Iris pigment epithelial cell (primary cell): ENCODE measurements around the gene MYOCD.
A peak's percentile ranks its signal among the peaks of the same experiment; 100 is the strongest.

Experiments used
- DNase-seq: peaks from one replicate; pipeline ENCODE4 v3.0.0-alpha.2; 2011; ENCODE audit warnings: low read depth

MYOCD gene

DNA sequence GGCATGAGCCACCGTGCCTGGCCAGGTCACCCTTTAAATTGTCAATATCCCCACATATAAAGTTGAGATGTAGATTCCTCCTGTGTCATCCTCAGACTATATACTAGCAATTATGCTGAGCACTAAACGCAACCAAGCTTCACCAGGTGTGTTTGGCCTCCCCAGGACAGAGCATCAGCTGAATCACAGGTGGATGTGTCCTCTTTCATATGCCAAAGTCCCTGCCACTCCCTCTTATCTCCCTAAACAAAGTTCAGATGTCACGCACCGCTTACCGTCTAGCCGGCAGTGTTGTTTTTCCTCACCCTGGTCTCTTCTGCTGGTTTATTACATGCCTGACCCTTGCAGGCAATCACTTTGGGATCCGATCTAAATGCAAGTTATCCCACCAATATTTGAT lies 79.8 kb downstream of the MYOCD start:
- no peak for DNase-seq

DNA sequence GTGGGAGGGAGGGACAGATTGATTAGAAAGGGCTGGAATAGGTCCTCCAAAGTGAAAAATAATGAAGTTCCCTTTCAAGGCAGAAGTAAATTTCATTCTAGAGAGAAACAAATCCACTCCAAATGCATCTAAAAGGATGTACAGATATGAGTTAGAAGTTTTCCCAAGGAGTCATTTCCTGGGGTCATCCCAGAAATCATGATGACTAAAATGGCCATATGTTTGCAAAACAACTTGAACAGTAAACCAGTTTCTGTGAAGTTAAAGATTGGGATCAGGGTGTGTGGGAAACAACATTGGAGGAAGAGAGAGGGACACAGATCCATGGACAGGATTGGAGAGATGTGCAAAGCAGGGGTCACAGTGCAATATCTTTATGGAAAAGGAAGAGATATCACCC lies 91.1 kb downstream of the MYOCD start:
- DNase-seq, result no peak

DNA sequence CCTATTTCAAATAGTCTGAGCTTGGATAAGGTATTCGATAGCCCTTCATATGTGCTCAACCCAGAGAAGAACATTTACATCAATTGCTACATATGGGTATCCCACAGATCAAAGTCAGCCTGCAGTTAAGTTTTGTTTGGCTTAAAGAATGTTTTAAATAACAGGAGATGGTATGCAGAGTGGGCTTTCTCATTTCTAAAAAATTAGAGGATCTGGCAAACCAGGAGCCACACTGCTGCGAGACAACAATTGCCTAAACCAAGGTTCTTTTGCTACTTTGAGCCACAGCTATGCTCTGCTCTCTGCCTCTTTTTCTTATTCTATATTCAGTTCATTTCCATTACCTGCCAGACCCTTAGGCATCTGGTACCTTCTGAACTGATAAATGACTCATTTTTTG lies 93.4 kb downstream of the MYOCD start:
- DNase-seq, result no peak

DNA sequence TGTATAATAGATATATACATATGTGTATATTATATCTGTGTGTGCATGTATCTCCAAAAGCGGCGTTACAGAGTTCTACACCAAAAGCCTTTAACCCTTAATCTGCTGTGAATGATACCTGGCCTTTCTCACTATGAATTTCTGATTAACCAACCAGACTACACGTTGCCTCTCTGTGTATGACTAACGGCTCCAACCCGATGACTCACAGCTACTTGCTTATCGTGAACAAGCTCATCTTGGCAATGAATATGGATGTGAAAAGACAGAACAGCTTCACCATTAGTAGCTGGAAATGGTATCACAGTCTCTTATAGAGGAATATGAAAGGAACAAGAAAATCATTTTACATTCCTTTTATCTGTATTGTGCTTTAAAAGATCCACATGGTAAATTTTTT lies 99.9 kb downstream of the MYOCD start:
- DNase-seq, result peak; percentile 91

DNA sequence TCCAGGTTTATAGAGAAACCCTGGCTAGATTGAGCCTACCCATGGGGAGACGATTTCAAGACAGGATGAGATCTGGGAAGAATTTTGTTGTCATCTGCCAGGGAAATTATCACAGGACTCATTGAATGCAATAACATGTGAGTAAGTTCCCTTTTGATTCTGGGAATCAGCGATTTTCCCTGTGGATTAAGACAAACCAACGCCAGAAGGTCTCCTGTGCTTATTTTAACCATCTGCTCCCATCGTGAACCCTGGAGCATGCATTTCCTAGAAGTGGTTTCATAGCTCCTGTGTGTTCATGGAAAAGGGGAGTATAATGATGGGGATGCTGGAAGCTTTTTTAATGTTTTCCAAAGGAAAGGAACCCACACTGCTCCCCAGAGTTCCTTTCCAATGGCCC lies 102.6 kb downstream of the MYOCD start:
- no peak for DNase-seq

DNA sequence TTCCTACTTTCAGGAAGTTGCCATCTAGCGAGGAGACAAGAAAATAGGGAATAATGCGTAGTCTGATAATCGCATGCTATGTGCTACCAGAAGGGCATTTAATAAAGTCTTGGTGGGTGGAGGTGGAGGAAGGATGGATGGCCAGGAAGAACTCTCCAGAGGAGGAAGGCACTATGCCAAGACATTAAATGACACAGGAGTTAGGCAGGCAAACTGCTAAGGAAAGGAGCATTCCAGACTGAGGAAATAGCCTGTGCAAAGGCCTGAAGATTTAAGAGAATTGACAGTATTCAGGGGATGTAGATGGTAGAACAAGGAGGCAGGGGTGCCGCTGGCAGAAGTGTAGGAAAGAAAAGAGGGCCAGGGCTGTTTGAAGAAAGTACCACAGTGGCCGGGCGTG lies 104.3 kb downstream of the MYOCD start:
- DNase-seq, result no peak

DNA sequence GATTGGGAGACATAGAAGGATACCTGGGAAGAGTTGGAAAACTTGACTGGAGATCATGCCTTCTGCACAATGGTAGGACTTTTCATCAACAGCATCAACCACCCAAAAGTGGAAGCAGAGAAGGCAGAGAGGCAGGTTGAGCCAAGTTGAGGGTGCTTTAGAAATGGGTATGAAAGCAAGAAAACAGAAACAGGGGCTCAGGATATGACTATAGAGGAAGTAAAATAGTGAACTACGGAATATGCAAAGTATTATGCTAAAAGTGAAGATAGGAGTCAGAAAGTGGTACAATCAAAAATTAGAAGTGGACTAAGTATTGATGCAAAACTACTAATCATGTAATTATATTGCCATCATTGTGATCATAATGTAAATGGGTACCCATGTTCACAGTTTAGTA lies 107.5 kb downstream of the MYOCD start:
- no peak for DNase-seq

DNA sequence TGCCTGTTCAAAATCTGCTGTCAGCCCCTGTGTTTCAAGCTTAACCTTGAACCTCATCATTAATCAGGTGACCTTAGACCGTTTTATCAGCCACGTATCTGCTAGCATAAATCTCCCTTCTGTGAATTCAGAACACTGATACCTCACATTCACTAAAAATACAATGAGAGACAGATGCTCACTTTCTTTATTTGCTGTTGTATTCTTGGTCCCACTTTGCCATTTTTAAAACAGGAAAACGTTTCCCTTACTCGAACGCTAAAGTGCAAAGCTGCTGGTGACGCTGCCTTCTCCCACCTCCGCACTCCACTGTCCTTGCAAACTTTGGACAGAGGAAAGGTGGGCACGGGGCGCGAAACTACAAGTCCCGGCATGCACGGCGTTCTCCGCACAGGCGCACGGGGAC lies 123.4 kb downstream of the MYOCD start:
- no peak for DNase-seq

DNA sequence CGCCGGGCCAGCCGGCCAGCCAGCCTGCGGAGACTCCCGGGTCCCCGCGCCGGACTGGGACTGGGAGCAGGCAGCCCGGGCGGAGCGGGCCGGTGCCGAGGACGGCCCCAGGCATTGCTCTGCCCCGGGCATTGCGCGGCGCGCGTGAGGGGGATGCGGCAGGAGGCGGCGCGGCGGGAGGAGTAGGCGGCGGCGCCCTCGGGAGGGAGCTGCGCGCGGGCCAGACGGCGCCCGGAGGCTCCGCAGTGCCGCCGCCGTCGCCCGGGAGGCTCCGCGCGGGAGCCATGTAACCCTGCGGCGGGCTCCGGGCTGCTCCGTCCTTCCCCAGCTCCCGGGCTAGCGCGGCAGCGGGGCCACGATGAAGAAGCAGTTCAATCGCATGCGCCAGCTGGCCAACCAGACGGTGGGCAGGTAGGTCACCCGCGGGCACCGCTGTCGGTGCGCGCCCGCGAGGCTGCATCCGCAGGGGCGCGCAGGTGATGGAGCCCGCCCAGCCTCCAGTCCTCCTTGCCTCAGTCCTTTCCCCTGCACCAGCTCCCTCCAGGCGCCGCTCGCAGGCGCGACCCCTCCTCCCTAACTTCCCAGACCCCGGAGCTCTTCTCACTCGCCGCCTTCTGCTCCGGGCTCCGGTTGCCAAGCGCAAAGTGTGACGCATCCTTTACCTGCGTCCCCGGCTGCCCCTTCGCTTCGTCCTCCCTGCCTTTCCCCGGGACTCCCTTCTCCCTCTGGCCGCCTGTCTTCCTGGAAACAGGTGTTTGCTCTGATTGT lies 124.0 kb downstream of the MYOCD start, which contains the start of gene ARHGAP44:
Gene ARHGAP44 (plus strand): TSS at position 18 of the 768 bp plus-strand sequence. CDS start 341 bp downstream, at position 359.
- DNase-seq, result peak; percentile 69

DNA sequence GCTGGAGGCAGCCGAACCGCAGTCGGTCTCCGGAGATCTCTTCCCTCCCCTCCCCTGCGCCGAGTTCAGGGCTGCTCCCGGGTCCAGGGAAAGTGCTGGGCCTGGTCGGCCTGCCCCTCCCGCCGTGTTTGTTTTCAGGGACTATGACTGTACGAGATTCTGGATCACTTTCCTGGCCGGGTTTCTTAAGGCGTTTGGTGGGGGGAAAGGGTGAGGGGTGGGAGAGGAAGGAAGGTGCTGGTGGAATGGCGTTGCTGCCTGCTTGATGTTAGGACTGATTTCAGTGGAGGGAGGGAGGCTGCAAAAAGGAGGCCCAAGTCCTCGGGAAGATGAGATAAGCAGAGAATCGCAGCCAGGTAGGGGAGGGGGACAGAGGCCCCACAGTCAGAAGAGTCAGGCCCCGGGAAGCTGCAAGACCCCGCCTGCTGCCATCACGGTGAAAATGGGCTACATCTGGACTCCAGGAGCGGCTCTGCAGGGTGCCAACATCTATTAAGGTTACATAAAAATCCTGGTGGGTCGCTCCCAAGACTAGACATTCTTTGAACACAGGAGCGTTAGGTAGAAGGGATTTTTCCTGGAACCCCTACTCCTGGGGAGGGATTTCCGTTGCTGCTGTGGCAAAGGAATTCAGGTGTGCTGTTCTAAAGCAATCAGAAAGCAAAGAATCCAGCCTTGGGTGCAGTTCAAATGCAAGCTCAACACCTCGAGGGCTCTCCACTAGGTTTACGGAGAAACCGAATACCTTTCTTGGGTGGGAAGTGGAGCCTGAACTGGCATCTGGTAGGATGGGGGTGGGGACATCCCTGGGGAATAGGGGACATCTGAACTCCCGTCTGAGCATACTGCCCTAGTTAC lies 124.8 kb downstream of the MYOCD start:
- no peak for DNase-seq

DNA sequence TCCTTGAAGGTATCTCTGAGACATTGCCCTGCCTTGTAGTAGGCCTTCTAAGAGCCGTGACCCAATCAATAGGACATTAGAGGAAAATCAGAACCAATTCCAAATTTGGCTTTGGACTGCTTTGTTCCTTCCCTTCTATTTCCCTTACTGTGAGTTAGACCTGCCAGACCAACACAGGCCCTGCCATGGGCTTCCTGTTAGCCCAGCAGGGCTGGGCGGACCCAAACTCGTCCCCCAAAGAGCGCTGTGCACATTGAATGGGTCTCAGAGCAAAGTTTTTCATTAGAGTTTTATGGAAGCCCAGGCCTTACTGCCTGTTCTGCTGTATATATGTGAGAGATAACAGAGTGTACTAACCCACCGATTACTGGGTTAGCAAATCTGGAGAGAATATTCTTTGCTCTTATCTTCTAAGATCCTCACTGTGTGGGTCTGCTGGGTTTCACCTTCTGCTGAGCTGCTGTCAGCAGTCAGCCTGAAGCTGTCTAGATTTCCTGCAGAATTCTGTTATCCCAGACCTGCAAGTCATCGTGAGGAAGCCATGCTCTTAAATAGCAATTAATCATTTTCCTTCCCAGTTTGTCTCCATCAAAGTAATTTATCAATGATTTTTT lies 129.3 kb downstream of the MYOCD start:
- DNase-seq, result no peak

DNA sequence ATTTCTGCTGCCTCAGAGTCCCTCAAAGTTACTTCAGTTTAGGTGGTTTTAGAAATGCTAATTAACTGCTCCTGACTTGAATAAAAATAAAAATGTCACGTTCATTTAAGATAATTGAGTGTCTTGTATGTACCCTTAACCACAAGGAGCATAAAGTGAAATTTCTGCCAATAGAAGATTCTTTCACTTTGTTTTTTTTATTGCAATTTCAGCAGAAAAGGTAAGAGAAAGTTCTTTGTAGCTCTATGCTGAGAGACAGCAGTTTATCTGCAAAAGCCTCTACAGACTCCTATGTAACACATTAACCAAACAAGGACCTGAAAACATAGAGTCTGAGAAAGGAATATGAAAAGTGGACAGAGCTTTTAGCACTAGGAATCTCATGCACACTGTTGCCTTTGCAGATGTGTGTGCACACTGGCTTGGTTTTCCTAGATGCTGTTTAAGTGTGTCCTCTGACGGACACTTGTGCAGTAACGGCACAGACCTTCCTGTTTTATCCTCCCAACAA lies 135.2 kb downstream of the MYOCD start:
- no peak for DNase-seq

DNA sequence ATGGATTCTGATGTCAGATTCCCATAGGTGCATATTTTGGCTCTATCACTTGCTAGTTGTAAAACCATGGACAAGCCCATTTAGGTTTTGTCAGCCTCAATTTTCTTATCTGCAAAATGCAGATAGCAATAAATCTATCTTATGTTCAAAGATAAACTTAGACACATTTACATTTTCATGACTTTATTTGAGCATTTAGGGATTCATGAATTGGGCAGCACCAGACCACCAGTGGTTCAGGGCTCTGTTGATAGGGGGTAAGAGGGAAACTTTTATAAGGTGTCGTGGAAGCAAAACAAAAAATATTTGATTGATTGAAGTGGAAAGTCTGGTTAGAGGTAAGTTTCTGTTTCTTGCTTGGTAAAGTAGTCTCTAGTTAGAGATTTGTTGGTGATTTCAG lies 140.9 kb downstream of the MYOCD start:
- no peak for DNase-seq

DNA sequence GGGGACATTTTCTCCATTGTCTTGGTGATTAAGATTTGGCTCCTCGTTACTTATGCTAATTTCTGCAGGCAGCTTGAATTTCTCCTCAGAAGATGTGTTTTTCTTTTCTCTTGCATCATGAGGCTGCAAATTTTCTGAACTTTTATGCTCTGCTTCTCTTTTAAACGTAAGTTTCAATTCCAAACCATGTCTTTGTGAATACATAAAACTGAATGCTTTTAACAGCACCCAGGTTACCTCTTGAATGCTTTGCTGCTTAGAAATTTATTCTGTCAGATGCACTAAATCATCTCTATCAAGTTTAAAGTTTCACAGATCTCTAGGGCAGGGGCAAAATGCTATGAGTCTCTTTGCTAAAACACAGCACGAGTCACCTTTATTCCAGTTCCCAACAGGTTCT lies 143.0 kb downstream of the MYOCD start:
- no peak for DNase-seq

DNA sequence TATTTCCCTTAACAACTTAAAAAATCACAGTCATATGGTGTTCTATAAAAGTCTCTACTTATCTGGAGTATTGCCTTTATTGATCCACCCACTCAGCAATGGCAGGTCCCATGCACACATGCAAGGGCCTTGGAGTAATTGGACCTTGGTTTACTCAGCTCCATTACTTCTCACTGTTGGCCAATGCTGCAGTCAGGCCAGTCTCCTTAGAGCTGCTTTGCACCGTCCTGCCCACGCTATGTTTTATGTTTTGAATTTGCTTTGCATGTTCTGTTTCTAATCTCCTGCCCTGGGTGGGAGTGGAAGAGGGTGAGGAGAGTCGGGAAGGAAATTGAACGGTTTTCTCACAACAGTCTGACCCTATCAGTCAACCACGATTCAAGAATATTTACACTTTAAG lies 147.2 kb downstream of the MYOCD start:
- DNase-seq, result no peak

DNA sequence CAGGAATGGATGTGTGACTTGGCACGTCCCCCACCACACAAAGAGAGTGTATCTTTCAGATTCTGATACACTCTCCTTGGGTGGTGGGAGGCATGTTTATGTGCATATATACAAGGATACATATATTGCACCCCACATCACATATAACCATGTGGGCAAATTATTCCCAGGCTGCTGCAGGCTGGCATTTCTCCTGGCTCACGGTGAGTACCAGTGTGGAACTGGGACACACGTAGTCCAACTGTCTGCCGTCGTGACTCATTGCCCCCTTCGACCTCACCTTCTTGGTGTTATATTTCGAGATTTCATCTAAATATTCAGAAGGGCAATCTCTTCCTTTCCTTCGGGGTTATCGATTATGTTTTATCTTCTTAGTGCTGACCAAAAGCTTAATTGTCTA lies 148.0 kb downstream of the MYOCD start:
- no peak for DNase-seq

DNA sequence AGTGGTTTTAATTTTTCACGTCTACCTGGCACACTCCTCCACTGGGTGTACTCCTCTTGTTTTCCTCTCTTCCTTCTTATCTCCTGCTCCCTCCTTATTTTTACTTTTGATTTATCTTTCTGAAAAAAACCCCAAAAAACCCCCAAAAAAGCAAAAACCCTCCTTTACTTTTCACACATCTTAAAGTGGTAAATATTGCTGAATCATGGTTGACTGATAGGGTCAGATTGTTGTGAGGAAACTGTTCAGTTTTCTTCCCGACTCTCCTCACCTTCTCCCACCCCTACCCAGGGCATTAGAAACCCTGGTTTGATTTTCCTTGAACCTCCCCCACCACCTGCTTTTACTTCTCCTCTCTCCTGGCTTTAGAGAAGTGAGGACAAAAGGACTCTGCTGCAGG lies 149.0 kb downstream of the MYOCD start:
- DNase-seq, result no peak

DNA sequence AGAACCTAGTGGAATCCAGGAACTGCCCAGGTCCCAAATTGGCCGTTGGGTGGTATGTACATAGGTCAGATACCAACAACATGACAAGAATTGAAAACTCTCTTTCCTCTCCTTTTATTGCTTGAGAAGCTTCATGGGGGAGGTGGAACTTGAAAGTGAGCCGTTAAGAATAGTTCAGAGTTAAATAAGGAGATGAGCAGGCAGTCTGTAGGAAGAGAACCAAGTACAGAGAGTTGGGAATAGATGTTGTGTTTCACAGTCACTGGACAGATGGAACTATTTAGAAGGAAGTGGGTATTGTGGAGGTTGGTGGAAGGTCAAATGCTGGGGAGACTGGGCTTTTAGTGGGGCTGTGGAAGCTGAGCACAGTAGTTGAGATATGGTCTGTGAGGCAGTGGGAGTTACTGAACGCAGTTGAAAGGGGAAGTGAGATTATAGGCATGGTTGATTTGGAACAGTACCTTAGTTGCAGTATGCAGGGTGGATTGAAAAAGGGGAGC lies 150.0 kb downstream of the MYOCD start:
- no peak for DNase-seq
